Measurements from ENCODE around the gene LSM5. TPM values are rescaled to one million over a fixed set of nuclear protein-coding genes. Genes with fewer than 3 reads are reported as not detected.
"Not testable (repeated sequence)": the region's sequence is repeated elsewhere in the genome, so short reads cannot be mapped to it uniquely, and the experiment has no call there.

LSM5 gene
- total RNA-seq, 4 donors from 2014 or later, result 10.5 to 21.4 (median 14.1) TPM

GRCh38 chr7:32479574-32480200 is 10.5 kb downstream of the LSM5 start:
- TF ChIP-seq CTCF (IDR thresholded peaks at IDR 0.05), result no peak
- ATAC-seq (ENCODE audit: low FRiP score) (no peak), DNase-seq (ENCODE audit: low spot score) (no peak)

- no peak for TF ChIP-seq CTCF (IDR thresholded peaks at IDR 0.05)
- DNase-seq (ENCODE audit: low spot score), result no peak
- ATAC-seq (ENCODE audit: low FRiP score), result no peak
Observed at GRCh38 chr7:32477649-32477980, 12.6 kb downstream of the LSM5 start.

DNA sequence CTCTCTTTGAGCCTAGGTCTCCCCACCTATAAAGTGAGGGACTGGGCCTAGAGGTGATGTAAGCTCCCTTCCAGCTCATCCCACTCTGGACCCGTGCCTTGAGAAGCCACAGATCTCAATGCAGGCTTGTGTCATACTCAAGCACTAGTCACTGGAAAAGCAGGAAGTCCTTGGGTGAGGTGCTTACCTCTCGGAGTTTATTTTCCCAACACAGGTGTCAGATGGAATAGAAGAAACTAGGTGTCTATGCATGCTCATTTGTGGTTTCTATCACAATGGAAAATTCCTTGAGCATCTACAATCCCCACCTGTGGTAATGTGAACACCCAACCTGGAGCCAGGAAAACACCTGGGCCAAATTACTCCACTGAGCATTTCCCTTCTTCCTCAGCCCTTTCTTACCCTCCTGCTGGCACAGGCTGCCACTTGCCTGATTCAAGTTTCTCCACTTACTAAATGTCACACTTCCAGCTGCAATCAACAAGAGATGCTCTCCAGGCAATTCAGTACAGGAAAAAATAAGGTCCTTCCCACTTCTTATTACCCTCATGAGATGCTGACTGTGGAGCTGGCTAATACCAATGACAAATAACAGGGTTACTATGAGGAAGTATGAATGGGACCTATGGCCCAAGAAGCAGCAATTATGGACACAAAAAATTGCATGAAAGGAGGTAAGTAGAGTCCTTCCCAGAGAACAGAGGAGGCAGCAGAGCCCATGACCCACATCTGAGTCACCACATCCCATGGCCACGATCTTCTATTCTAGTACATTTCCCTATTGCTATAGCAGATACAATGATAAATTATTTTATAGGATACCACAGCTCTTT is 13.1 kb downstream of the LSM5 start:
- ATAC-seq (ENCODE audit: low FRiP score) (no peak), DNase-seq (ENCODE audit: low spot score) (no peak)
- TF ChIP-seq CTCF (IDR thresholded peaks at IDR 0.05), result no peak

GRCh38 chr7:32474008-32474407 is 16.2 kb downstream of the LSM5 start:
- TF ChIP-seq CTCF (IDR thresholded peaks at IDR 0.05), result no peak
- ATAC-seq (ENCODE audit: low FRiP score), result no peak
- DNase-seq (ENCODE audit: low spot score), result no peak

DNA sequence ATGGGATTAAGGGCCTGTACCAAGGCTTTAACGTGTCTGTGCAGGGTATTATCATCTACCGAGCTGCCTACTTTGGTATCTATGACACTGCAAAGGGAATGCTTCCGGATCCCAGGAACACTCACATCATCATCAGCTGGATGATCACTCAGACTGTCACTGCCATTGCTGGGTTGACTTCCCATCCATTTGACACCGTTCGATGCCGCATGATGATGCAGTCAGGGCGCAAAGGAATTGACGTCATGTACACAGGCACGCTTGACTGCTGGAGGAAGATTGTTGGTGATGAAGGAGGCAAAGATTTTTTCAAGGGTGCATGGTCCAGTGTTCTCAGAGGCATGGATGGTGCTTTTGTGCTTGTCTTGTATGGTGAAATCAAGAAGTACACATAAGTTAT is 18.2 kb downstream of the LSM5 start:
- ATAC-seq (ENCODE audit: low FRiP score) (no peak), DNase-seq (ENCODE audit: low spot score) (no peak)
- no peak for TF ChIP-seq CTCF (IDR thresholded peaks at IDR 0.05)

- no peak for TF ChIP-seq CTCF (IDR thresholded peaks at IDR 0.05)
- DNase-seq (ENCODE audit: low spot score), result no peak
- ATAC-seq (ENCODE audit: low FRiP score), result no peak
Observed at GRCh38 chr7:32470871-32471270, 19.3 kb downstream of the LSM5 start.

DNA sequence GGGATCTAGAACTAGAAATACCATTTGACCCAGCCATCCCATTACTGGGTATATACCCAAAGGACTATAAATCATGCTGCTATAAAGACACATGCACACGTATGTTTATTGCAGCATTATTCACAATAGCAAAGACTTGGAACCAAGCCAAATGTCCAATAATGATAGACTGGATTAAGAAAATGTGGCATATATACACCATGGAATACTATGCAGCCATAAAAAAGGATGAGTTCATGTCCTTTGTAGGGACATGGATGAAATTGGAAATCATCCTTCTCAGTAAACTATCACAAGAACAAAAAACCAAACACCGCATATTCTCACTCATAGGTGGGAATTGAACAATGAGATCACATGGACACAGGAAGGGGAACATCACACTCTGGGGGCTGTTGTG is 20.2 kb downstream of the LSM5 start:
- DNase-seq (ENCODE audit: low spot score); ATAC-seq (ENCODE audit: low FRiP score): not testable (repeated sequence)

DNA sequence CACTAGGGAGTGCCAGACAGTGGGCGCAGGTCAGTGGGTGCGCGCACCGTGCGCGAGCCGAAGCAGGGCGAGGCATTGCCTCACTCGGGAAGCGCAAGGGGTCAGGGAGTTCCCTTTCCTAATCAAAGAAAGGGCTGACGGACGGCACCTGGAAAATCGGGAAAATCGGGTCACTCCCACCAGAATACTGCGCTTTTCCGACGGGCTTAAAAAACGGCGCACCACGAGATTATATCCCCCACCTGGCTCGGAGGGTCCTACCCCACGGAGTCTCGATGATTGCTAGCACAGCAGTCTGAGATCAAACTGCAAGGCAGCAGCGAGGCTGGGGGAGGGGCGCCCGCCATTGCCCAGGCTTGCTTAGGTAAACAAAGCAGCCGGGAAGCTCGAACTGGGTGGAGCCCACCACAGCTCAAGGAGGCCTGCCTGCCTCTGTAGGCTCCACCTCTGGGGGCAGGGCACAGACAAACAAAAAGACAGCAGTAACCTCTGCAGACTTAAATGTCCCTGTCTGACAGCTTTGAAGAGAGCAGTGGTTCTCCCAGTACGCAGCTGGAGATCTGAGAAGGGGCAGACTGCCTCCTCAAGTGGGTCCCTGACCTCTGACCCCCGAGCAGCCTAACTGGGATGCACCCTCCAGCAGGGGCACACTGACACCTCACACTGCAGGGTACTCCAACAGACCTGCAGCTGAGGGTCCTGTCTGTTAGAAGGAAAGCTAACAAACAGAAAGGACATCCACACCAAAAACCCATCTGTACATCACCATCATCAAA is 25.4 kb downstream of the LSM5 start:
- ATAC-seq (ENCODE audit: low FRiP score), result not testable (repeated sequence)

More for the DNA sequence above, 25.4 kb downstream of the LSM5 start:
- DNase-seq (ENCODE audit: low spot score), result not testable (repeated sequence)

Measured in omental fat pad (tissue), 4 donors.